Measurements from ENCODE around the gene CERS6.

The CERS6 gene

DNA sequence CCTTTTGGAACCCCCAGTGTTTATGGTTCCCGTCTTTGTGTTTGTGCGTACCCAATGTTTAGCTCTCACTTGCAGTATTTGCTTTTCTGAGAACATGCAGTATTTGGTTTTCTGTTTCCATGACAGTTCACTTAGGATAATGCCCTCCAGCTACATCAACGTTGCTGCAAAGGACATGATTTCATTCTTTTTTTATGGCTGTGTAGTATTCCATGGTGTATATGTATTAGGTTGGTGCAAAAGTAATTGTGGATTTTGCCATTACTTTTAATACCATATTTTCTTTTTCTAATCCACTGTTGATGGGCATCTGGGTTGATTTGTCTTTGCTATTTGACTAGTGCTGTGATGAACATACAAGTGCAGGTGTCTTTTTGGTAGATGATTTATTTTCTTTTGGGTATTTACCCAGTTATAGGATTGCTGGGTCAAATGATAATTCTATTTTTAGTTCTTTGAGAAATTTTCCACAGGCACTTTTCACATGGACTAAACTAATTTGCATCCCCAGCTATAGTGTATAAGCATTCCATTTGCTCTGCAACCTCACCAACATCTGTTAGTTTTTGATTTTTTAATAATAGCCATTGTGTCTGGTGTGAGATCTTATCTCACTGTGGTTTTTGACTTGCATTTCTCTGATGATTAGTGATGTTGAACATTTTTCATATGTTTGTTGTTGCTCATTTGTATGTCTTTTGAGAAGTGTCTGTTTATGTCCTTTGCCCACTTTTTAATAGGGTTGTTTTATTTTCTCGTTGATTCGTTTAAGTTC lies 63.6 kb downstream of the CERS6 start:
- H3K9me3 ChIP-seq (ENCODE audit: control extremely low read depth in 1 of 5, control insufficient read depth in 4 of 5, insufficient read depth in 2 of 5, low read depth in 1 of 5, low read length in 4 of 5): peaks cover 0 to 2% (median 0%) of the 10 kb centered on the region in 5 experiments
- ChIA-PET CTCF (interaction anchor here (0.9 kb wide), 1 partner anchor 14 kb away, joined by 3 read pairs; no protein-coding TSS in a partner anchor), POLR2A (no interaction called here)
- H3K27ac ChIP-seq (ENCODE audit: insufficient read depth in 1 of 2, low read depth in 1 of 2, low read length in 2 of 2, poor library complexity in 1 of 2, severe bottlenecking in 2 of 2): no peak overlapping the region
- WGBS (ENCODE audit: insufficient coverage): 100% methylated on average over 5 of the region's 5 CpGs
- H3K4me1 ChIP-seq (ENCODE audit: control extremely low read depth in 1 of 4, control insufficient read depth in 4 of 4, insufficient read depth in 4 of 4, low read length in 3 of 4): peaks cover 0 to 13% (median 8%) of the 10 kb centered on the region in 4 experiments
- no peaks in the 10 kb centered on the region for H3K27me3 ChIP-seq (replicated peaks in 2 of 5; ENCODE audit: control insufficient read depth in 4 of 5, insufficient read depth in 5 of 5, low read length in 4 of 5)
- H3K36me3 ChIP-seq (ENCODE audit: control insufficient read depth in 4 of 4, insufficient read depth in 4 of 4, low read length in 3 of 4): no peaks in the 10 kb centered on the region
- peak in 2 of 3 donors; percentile 21 to 60 for DNase-seq
- H3K4me3 ChIP-seq (ENCODE audit: control insufficient read depth in 1 of 7, extremely low read depth in 1 of 7, insufficient read depth in 4 of 7, low read depth in 2 of 7, low read length in 6 of 7): no peak overlapping the region

GRCh38 chr2:168521053-168521741 lies 65.1 kb downstream of the CERS6 start:
- DNase-seq: no peak
- peaks cover 0 to 13% (median 8%) of the 10 kb centered on the region in 4 experiments for H3K4me1 ChIP-seq (ENCODE audit: control extremely low read depth in 1 of 4, control insufficient read depth in 4 of 4, insufficient read depth in 4 of 4, low read length in 3 of 4)
- H3K36me3 ChIP-seq (ENCODE audit: control insufficient read depth in 4 of 4, insufficient read depth in 4 of 4, low read length in 3 of 4): no peaks in the 10 kb centered on the region
- H3K27me3 ChIP-seq (replicated peaks in 2 of 5; ENCODE audit: control insufficient read depth in 4 of 5, insufficient read depth in 5 of 5, low read length in 4 of 5): no peaks in the 10 kb centered on the region
- CTCF ChIA-PET: interaction anchor here (1.0 to 1.5 kb wide), 2 partner anchors 17 to 18 kb away, joined by 3 to 4 read pairs; no protein-coding TSS in a partner anchor
- no peak overlapping the region for H3K4me3 ChIP-seq (ENCODE audit: control insufficient read depth in 1 of 7, extremely low read depth in 1 of 7, insufficient read depth in 4 of 7, low read depth in 2 of 7, low read length in 6 of 7)
- POLR2A ChIA-PET: no interaction called here
- H3K27ac ChIP-seq (ENCODE audit: insufficient read depth in 1 of 2, low read depth in 1 of 2, low read length in 2 of 2, poor library complexity in 1 of 2, severe bottlenecking in 2 of 2): no peak overlapping the region
- 92% methylated on average over 6 of the region's 6 CpGs for WGBS (ENCODE audit: insufficient coverage)
- H3K9me3 ChIP-seq (ENCODE audit: control extremely low read depth in 1 of 5, control insufficient read depth in 4 of 5, insufficient read depth in 2 of 5, low read depth in 1 of 5, low read length in 4 of 5): peaks cover 0 to 2% (median 0%) of the 10 kb centered on the region in 5 experiments

GRCh38 chr2:168522446-168522845 lies 66.4 kb downstream of the CERS6 start:
- CTCF ChIA-PET: interaction anchor here (0.8 kb wide), 1 partner anchor 94 kb away, joined by 3 read pairs; no protein-coding TSS in a partner anchor
- Histone ChIP-seq H3K27me3 (replicated peaks in 2 of 5; ENCODE audit: control insufficient read depth in 4 of 5, insufficient read depth in 5 of 5, low read length in 4 of 5) (no peaks in the 10 kb centered on the region), H3K36me3 (ENCODE audit: control insufficient read depth in 4 of 4, insufficient read depth in 4 of 4, low read length in 3 of 4) (peaks cover 0 to 3% (median 0%) of the 10 kb centered on the region in 4 experiments), H3K4me1 (ENCODE audit: control extremely low read depth in 1 of 4, control insufficient read depth in 4 of 4, insufficient read depth in 4 of 4, low read length in 3 of 4) (peaks cover 0 to 13% (median 8%) of the 10 kb centered on the region in 4 experiments), H3K4me3 (ENCODE audit: control insufficient read depth in 1 of 7, extremely low read depth in 1 of 7, insufficient read depth in 4 of 7, low read depth in 2 of 7, low read length in 6 of 7) (no peak overlapping the region), H3K9me3 (ENCODE audit: control extremely low read depth in 1 of 5, control insufficient read depth in 4 of 5, insufficient read depth in 2 of 5, low read depth in 1 of 5, low read length in 4 of 5) (peaks cover 0 to 2% (median 0%) of the 10 kb centered on the region in 5 experiments), H3K27ac (ENCODE audit: insufficient read depth in 1 of 2, low read depth in 1 of 2, low read length in 2 of 2, poor library complexity in 1 of 2, severe bottlenecking in 2 of 2) (no peak overlapping the region)
- no peak for DNase-seq
- 100% methylated on average over 2 of the region's 2 CpGs for WGBS (ENCODE audit: insufficient coverage)
- POLR2A ChIA-PET: no interaction called here

- CTCF ChIA-PET: interaction anchor here (0.5 to 1.6 kb wide), 3 partner anchors 11 to 38 kb away, joined by 3 read pairs; no protein-coding TSS in a partner anchor
- H3K4me1 ChIP-seq (ENCODE audit: control extremely low read depth in 1 of 4, control insufficient read depth in 4 of 4, insufficient read depth in 4 of 4, low read length in 3 of 4): peaks cover 0 to 11% (median 4%) of the 10 kb centered on the region in 4 experiments
- POLR2A ChIA-PET: no interaction called here
These were observed 67.9 kb downstream of the CERS6 start for GRCh38 chr2:168524005-168524404.

GRCh38 chr2:168525020-168525419 lies 68.9 kb downstream of the CERS6 start:
- H3K4me1 ChIP-seq (ENCODE audit: control extremely low read depth in 1 of 4, control insufficient read depth in 4 of 4, insufficient read depth in 4 of 4, low read length in 3 of 4): peaks cover 0 to 11% (median 6%) of the 10 kb centered on the region in 4 experiments
- DNase-seq: no peak
- H3K27me3 ChIP-seq (replicated peaks in 2 of 5; ENCODE audit: control insufficient read depth in 4 of 5, insufficient read depth in 5 of 5, low read length in 4 of 5): no peaks in the 10 kb centered on the region
- H3K27ac ChIP-seq (ENCODE audit: insufficient read depth in 1 of 2, low read depth in 1 of 2, low read length in 2 of 2, poor library complexity in 1 of 2, severe bottlenecking in 2 of 2): no peak overlapping the region
- H3K36me3 ChIP-seq (ENCODE audit: control insufficient read depth in 4 of 4, insufficient read depth in 4 of 4, low read length in 3 of 4): peaks cover 0 to 3% (median 0%) of the 10 kb centered on the region in 4 experiments
- CTCF ChIA-PET: interaction anchor here (0.7 to 1.6 kb wide), 2 partner anchors 22 to 41 kb away, joined by 3 read pairs; no protein-coding TSS in a partner anchor
- 94% methylated on average over 3 of the region's 3 CpGs for WGBS (ENCODE audit: insufficient coverage)
- POLR2A ChIA-PET: no interaction called here
- no peak overlapping the region for H3K4me3 ChIP-seq (ENCODE audit: control insufficient read depth in 1 of 7, extremely low read depth in 1 of 7, insufficient read depth in 4 of 7, low read depth in 2 of 7, low read length in 6 of 7)
- H3K9me3 ChIP-seq (ENCODE audit: control extremely low read depth in 1 of 5, control insufficient read depth in 4 of 5, insufficient read depth in 2 of 5, low read depth in 1 of 5, low read length in 4 of 5): no peaks in the 10 kb centered on the region

More at GRCh38 chr2:168524005-168524404, 67.9 kb downstream of the CERS6 start:
- Histone ChIP-seq H3K9me3 (ENCODE audit: control extremely low read depth in 1 of 5, control insufficient read depth in 4 of 5, insufficient read depth in 2 of 5, low read depth in 1 of 5, low read length in 4 of 5) (peaks cover 0 to 2% (median 0%) of the 10 kb centered on the region in 5 experiments), H3K27me3 (replicated peaks in 2 of 5; ENCODE audit: control insufficient read depth in 4 of 5, insufficient read depth in 5 of 5, low read length in 4 of 5) (no peaks in the 10 kb centered on the region), H3K4me3 (ENCODE audit: control insufficient read depth in 1 of 7, extremely low read depth in 1 of 7, insufficient read depth in 4 of 7, low read depth in 2 of 7, low read length in 6 of 7) (no peak overlapping the region), H3K27ac (ENCODE audit: insufficient read depth in 1 of 2, low read depth in 1 of 2, low read length in 2 of 2, poor library complexity in 1 of 2, severe bottlenecking in 2 of 2) (no peak overlapping the region), H3K36me3 (ENCODE audit: control insufficient read depth in 4 of 4, insufficient read depth in 4 of 4, low read length in 3 of 4) (peaks cover 0 to 3% (median 0%) of the 10 kb centered on the region in 4 experiments)
- DNase-seq: no peak
- WGBS (ENCODE audit: insufficient coverage): 100% methylated on average over 1 of the region's 2 CpGs

- Histone ChIP-seq H3K9me3 (ENCODE audit: control extremely low read depth in 1 of 5, control insufficient read depth in 4 of 5, insufficient read depth in 2 of 5, low read depth in 1 of 5, low read length in 4 of 5) (no peaks in the 10 kb centered on the region), H3K27ac (ENCODE audit: insufficient read depth in 1 of 2, low read depth in 1 of 2, low read length in 2 of 2, poor library complexity in 1 of 2, severe bottlenecking in 2 of 2) (no peak overlapping the region), H3K4me1 (ENCODE audit: control extremely low read depth in 1 of 4, control insufficient read depth in 4 of 4, insufficient read depth in 4 of 4, low read length in 3 of 4) (peaks cover 2 to 18% (median 7%) of the 10 kb centered on the region in 4 experiments), H3K4me3 (ENCODE audit: control insufficient read depth in 1 of 7, extremely low read depth in 1 of 7, insufficient read depth in 4 of 7, low read depth in 2 of 7, low read length in 6 of 7) (no peak overlapping the region), H3K27me3 (replicated peaks in 2 of 5; ENCODE audit: control insufficient read depth in 4 of 5, insufficient read depth in 5 of 5, low read length in 4 of 5) (no peaks in the 10 kb centered on the region), H3K36me3 (ENCODE audit: control insufficient read depth in 4 of 4, insufficient read depth in 4 of 4, low read length in 3 of 4) (peaks cover 0 to 3% (median 0%) of the 10 kb centered on the region in 4 experiments)
- no CpG with 5 or more reads among the region's 1 CpG for WGBS (ENCODE audit: insufficient coverage)
- ChIA-PET POLR2A (interaction anchor here (0.6 kb wide), 1 partner anchor 57 kb away, joined by 3 read pairs; no protein-coding TSS in a partner anchor), CTCF (interaction anchor here (0.7 to 1.4 kb wide), 2 partner anchors 40 to 105 kb away, joined by 3 read pairs; no protein-coding TSS in a partner anchor)
- DNase-seq: no peak
These were observed 69.8 kb downstream of the CERS6 start for GRCh38 chr2:168525716-168526446.

Data from common myeloid progenitor, CD34-positive (primary cell).